GM12878 (cell line): ENCODE results near the gene KMT2B. TPM values are rescaled to one million over a fixed set of nuclear protein-coding genes. Genes with fewer than 3 reads are reported as not detected.

ENCODE experiments used
- ASH2L ChIP-seq: fragments of 300-600, 200-600 bp; sonication (generic); IDR thresholded peaks from 2 replicates; pipeline ENCODE4 v1.6.1; 2017; ENCODE audit warnings: low read depth, mild to moderate bottlenecking, borderline replicate concordance
- BMI1 ChIP-seq: fragments of 450-650 bp; IDR thresholded peaks from 2 replicates; pipeline ENCODE4 v1.6.1; 2016; ENCODE audit warnings: mild to moderate bottlenecking, moderate library complexity, borderline replicate concordance
- CBX3 ChIP-seq: fragments of 200-600 bp; sonication (generic); IDR thresholded peaks from 2 replicates; pipeline ENCODE4 v1.6.1; 2016; ENCODE audit warnings: low read depth, borderline replicate concordance
- IRF4 ChIP-seq: IDR thresholded peaks from 2 replicates; pipeline ENCODE4 v1.6.1; 2011; ENCODE audit warnings: low read depth, low read length
- KDM1A ChIP-seq: fragments of 200-600 bp; sonication (generic); IDR thresholded peaks from 2 replicates; pipeline ENCODE4 v1.6.1; 2016; ENCODE audit warnings: borderline replicate concordance
- NFXL1 ChIP-seq: fragments of 450-650 bp; IDR thresholded peaks from 2 replicates; pipeline ENCODE4 v1.6.1; 2017; ENCODE audit warnings: antibody characterized with exemption, mild to moderate bottlenecking, borderline replicate concordance
- NFYA ChIP-seq: IDR thresholded peaks from 2 replicates; pipeline ENCODE4 v1.6.1; 2011; ENCODE audit warnings: low read depth, mild to moderate bottlenecking, low read length, improper control_type of control experiment, borderline replicate concordance
- POLR2AphosphoS2 ChIP-seq: IDR thresholded peaks from 2 replicates; pipeline ENCODE4 v1.6.1; 2011; ENCODE audit warnings: low read depth, mild to moderate bottlenecking, low read length, improper control_type of control experiment, moderate library complexity
- RBBP5 ChIP-seq: fragments of 200-600 bp; sonication (generic); conservative IDR thresholded peaks from 2 replicates; pipeline ENCODE4 v1.6.1; 2016
- RELA ChIP-seq: fragments of 450-650 bp; IDR thresholded peaks from 2 replicates; pipeline ENCODE4 v1.8.0; 2014; ENCODE audit warnings: borderline replicate concordance; ENCODE audit not compliant: partially characterized antibody
- SKIL ChIP-seq: fragments of 450-650 bp; IDR thresholded peaks from 2 replicates; pipeline ENCODE4 v1.6.1; 2017; ENCODE audit warnings: mild to moderate bottlenecking, low read depth, inconsistent platforms; ENCODE audit not compliant: poor library complexity, severe bottlenecking
- STAT3 ChIP-seq: IDR thresholded peaks from 2 replicates; pipeline ENCODE4 v1.6.1; 2011; ENCODE audit warnings: low read depth, low read length, improper control_type of control experiment
- ZNF207 ChIP-seq: fragments of 450-650 bp; IDR thresholded peaks from 2 replicates; pipeline ENCODE4 v1.6.1; 2014; ENCODE audit warnings: antibody characterized with exemption, mild to moderate bottlenecking, borderline replicate concordance
- ZNF24 ChIP-seq: fragments of 450-650 bp; IDR thresholded peaks from 2 replicates; pipeline ENCODE4 v1.6.1; 2017; ENCODE audit warnings: antibody characterized with exemption, mild to moderate bottlenecking
- polyA plus RNA-seq, 11 experiments: library from polyadenylated mRNA; depleted of rRNA in 4 of 11; unstranded in 6 of 11; stranded (reverse) in 5 of 11; fragments of >200 nt; fragmentation: Nextera tagmentation in 4 of 11; fragmentation: Illumina TruSeq in 1 of 11; extraction: Ambion mirVana in 4 of 11; extraction: Trizol in 1 of 11; gene quantifications; 1 replicate in 1 of 11; 2 replicates in 10 of 11; pipeline versions ENCODE4 v1.2.1 to v1.2.3, GENCODE V29; 2011 to 2016; ENCODE audit warnings: inconsistent platforms in 2 of 11, missing spikeins in 2 of 11, low read depth in 1 of 11
- total RNA-seq, 4 experiments: library from RNA; depleted of rRNA in 3 of 4; stranded (reverse); fragments of >200 nt in 3 of 4; fragmentation: Illumina TruSeq in 1 of 4; extraction: Trizol in 1 of 4; gene quantifications; 2 replicates each; pipeline versions ENCODE4 v1.2.1 to v1.2.3, GENCODE V29; 2013 to 2021
- TF ChIP-seq, protein P1 (sequence below): fragments of 450-650 bp; IDR thresholded peaks from 2 replicates; pipeline ENCODE4 v1.6.1; 2017; ENCODE audit warnings: low read depth, mild to moderate bottlenecking, moderate library complexity
- TF ChIP-seq, protein P2 (sequence below): IDR thresholded peaks from 2 replicates; pipeline ENCODE4 v1.6.1; 2012; ENCODE audit warnings: improper control_type of control experiment, low read depth, low read length; ENCODE audit not compliant: insufficient replicate concordance
- TF ChIP-seq, protein P3 (sequence below): IDR thresholded peaks from 2 replicates; pipeline ENCODE4 v1.6.1; 2012; ENCODE audit warnings: mild to moderate bottlenecking, low read depth, low read length

The KMT2B gene
- total and polyA plus RNA-seq, 10 of the 15 experiments (the other 5 are each of a cell fraction or from before 2014, with no cell fraction given) = 0.71 to 35.6 (median 6.0) TPM

DNA sequence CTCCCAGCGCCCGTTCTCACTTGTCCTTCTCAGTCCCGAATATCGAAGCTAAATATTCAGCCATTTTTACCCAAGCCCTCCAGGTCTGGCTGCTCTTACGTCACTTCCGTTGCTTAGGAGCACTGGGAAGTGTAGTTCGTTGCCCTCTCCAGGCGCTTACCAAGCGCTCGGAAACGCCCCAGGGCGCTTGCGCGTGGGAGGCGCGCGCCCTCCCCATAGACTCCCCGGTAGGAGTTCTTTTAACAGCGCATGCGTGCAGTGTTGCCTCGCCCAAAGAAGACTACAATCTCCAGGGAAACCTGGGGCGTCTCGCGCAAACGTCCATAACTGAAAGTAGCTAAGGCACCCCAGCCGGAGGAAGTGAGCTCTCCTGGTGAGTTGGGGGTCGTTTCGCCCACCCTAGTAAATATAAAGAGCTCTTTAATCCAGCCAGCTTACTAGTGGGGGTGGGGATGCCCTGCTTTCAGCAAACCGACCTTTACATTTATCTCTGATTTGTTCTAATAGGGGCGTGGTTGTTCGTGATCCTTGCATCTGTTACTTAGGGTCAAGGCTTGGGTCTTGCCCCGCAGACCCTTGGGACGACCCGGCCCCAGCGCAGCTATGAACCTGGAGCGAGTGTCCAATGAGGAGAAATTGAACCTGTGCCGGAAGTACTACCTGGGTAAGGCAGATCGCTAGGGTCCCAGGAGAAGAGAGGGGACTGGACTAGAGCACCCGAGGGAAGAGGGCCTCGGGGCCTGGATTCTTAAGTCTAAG is 27.7 kb downstream of the KMT2B start, which contains the start of the genes PSENEN and U2AF1L4 (continued):
- TF ChIP-seq, protein P1, sequence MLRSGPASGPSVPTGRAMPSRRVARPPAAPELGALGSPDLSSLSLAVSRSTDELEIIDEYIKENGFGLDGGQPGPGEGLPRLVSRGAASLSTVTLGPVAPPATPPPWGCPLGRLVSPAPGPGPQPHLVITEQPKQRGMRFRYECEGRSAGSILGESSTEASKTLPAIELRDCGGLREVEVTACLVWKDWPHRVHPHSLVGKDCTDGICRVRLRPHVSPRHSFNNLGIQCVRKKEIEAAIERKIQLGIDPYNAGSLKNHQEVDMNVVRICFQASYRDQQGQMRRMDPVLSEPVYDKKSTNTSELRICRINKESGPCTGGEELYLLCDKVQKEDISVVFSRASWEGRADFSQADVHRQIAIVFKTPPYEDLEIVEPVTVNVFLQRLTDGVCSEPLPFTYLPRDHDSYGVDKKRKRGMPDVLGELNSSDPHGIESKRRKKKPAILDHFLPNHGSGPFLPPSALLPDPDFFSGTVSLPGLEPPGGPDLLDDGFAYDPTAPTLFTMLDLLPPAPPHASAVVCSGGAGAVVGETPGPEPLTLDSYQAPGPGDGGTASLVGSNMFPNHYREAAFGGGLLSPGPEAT = no peak
- TF ChIP-seq ZNF207 (no peak; the same call in 1 of the 2 replicates), NFYA (no peak), NFXL1 (no peak), BMI1 (no peak; the same call in 1 of the 2 replicates), ZNF24 (no peak), SKIL (no peak), CBX3 (no peak), IRF4 (no peak), ASH2L (no peak), RBBP5 (no peak), POLR2AphosphoS2 (no peak), RELA (no peak), KDM1A (no peak), STAT3 (no peak)
- TF ChIP-seq, protein P2, sequence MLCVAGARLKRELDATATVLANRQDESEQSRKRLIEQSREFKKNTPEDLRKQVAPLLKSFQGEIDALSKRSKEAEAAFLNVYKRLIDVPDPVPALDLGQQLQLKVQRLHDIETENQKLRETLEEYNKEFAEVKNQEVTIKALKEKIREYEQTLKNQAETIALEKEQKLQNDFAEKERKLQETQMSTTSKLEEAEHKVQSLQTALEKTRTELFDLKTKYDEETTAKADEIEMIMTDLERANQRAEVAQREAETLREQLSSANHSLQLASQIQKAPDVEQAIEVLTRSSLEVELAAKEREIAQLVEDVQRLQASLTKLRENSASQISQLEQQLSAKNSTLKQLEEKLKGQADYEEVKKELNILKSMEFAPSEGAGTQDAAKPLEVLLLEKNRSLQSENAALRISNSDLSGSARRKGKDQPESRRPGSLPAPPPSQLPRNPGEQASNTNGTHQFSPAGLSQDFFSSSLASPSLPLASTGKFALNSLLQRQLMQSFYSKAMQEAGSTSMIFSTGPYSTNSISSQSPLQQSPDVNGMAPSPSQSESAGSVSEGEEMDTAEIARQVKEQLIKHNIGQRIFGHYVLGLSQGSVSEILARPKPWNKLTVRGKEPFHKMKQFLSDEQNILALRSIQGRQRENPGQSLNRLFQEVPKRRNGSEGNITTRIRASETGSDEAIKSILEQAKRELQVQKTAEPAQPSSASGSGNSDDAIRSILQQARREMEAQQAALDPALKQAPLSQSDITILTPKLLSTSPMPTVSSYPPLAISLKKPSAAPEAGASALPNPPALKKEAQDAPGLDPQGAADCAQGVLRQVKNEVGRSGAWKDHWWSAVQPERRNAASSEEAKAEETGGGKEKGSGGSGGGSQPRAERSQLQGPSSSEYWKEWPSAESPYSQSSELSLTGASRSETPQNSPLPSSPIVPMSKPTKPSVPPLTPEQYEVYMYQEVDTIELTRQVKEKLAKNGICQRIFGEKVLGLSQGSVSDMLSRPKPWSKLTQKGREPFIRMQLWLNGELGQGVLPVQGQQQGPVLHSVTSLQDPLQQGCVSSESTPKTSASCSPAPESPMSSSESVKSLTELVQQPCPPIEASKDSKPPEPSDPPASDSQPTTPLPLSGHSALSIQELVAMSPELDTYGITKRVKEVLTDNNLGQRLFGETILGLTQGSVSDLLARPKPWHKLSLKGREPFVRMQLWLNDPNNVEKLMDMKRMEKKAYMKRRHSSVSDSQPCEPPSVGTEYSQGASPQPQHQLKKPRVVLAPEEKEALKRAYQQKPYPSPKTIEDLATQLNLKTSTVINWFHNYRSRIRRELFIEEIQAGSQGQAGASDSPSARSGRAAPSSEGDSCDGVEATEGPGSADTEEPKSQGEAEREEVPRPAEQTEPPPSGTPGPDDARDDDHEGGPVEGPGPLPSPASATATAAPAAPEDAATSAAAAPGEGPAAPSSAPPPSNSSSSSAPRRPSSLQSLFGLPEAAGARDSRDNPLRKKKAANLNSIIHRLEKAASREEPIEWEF = no peak
- TF ChIP-seq, protein P3, sequence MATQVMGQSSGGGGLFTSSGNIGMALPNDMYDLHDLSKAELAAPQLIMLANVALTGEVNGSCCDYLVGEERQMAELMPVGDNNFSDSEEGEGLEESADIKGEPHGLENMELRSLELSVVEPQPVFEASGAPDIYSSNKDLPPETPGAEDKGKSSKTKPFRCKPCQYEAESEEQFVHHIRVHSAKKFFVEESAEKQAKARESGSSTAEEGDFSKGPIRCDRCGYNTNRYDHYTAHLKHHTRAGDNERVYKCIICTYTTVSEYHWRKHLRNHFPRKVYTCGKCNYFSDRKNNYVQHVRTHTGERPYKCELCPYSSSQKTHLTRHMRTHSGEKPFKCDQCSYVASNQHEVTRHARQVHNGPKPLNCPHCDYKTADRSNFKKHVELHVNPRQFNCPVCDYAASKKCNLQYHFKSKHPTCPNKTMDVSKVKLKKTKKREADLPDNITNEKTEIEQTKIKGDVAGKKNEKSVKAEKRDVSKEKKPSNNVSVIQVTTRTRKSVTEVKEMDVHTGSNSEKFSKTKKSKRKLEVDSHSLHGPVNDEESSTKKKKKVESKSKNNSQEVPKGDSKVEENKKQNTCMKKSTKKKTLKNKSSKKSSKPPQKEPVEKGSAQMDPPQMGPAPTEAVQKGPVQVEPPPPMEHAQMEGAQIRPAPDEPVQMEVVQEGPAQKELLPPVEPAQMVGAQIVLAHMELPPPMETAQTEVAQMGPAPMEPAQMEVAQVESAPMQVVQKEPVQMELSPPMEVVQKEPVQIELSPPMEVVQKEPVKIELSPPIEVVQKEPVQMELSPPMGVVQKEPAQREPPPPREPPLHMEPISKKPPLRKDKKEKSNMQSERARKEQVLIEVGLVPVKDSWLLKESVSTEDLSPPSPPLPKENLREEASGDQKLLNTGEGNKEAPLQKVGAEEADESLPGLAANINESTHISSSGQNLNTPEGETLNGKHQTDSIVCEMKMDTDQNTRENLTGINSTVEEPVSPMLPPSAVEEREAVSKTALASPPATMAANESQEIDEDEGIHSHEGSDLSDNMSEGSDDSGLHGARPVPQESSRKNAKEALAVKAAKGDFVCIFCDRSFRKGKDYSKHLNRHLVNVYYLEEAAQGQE = no peak
